Left ventricle myocardium inferior (tissue), 1 donor: ENCODE results near the gene ARHGAP5. TPM values are rescaled to one million over a fixed set of nuclear protein-coding genes. Genes with fewer than 3 reads are reported as not detected.

Source experiments
- DNase-seq: peaks from one replicate; pipeline ENCODE4 v3.0.0-alpha.2; 2020
- H3K27ac ChIP-seq: fragments of 200-600 bp; replicated peaks from 2 replicates; pipeline ENCODE4 v1.8.0; 2021
- H3K27me3 ChIP-seq: fragments of 200-600 bp; 2 replicates; pipeline ENCODE4 v1.8.0; 2021; ENCODE audit warnings: low read depth
- H3K36me3 ChIP-seq: fragments of 200-600 bp; 2 replicates; pipeline ENCODE4 v1.8.0; 2021
- H3K4me1 ChIP-seq: fragments of 200-600 bp; 2 replicates; pipeline ENCODE4 v1.8.0; 2021
- H3K4me3 ChIP-seq: fragments of 200-600 bp; 2 replicates; pipeline ENCODE4 v1.8.0; 2021; ENCODE audit warnings: mild to moderate bottlenecking, moderate library complexity
- H3K9me3 ChIP-seq: fragments of 200-600 bp; replicated peaks from 2 replicates; pipeline ENCODE4 v1.8.0; 2021
- CTCF ChIP-seq: fragments of 200-600 bp; IDR thresholded peaks from 2 replicates; pipeline ENCODE4 v1.8.0; 2021; ENCODE audit warnings: antibody characterized with exemption, mild to moderate bottlenecking, borderline replicate concordance
- intact Hi-C: fragments of 100-400 bp; cut with micrococcal nuclease; formaldehyde crosslinking; loops from one replicate; pipeline ENCODE4 v1.11.0; 2022
- total RNA-seq: library from RNA; stranded (reverse); fragmentation: NEBNext Ultra II Directional; extraction: Animal tissue kit (Norgen Biotek cat#: 25700); gene quantifications from one replicate; pipeline ENCODE4 v1.2.1, GENCODE V29; 2021
- donor health status: DM: no; HTN: yes; CAD: no; lungs with severe emphysema.

ARHGAP5 gene
- total RNA-seq, 1 donor from 2014 or later = 238 TPM

- intact Hi-C loops = no loop called here
- Histone ChIP-seq H3K9me3 (no peaks in the 10 kb centered on the region), H3K4me3 (no peak overlapping the region), H3K36me3 (no peaks in the 10 kb centered on the region), H3K27ac (no peak overlapping the region), H3K27me3 (no peaks in the 10 kb centered on the region), H3K4me1 (peaks cover 13% of the 10 kb centered on the region)
- DNase-seq = no peak
- no peak for TF ChIP-seq CTCF
These were observed 26.2 kb upstream of the ARHGAP5 start for GRCh38 chr14:32050878-32051277.

DNA sequence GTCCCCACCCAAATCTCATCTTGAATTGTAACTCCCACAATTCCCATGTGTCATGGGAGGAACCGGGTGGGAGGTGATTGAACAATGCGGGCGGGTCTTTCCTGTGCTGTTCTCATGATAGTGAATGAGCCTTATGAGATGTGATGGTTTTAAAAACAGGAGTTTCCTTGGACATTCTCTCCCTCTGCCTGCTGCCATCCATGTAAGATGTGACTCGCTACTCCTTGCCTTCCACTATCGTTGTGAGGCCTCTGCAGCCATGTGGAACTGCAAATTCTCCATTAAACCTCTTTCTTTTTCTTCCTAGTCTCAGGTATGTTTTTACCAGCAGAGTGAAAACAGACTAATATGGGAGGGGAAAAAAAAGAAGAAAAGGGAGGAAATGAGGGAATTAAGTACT lies 22.6 kb upstream of the ARHGAP5 start:
- H3K4me1 ChIP-seq = peaks cover 13% of the 10 kb centered on the region
- no peak overlapping the region for H3K27ac ChIP-seq
- DNase-seq = no peak
- no peaks in the 10 kb centered on the region for H3K36me3 ChIP-seq
- no peaks in the 10 kb centered on the region for H3K9me3 ChIP-seq
- H3K27me3 ChIP-seq = no peaks in the 10 kb centered on the region
- H3K4me3 ChIP-seq = no peak overlapping the region
- intact Hi-C loops = no loop called here
- TF ChIP-seq CTCF = no peak

DNA sequence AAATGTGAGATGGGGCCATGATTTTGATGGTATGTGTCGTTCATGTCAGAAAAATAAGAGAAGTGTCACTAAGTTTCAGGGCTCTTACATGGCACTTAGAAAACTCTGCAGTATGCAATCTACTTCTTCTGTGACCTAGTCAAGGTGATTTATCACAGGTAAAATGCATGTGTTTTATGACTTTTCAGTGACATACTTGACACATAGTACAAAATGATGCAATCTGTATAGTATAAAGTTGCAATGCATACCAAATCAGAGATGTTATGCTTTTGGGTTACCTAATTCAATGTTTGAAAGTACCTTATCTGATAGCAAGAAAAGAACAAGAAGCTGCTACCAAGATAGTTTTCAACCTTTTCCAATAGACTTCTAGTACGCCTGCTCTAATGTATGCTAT lies 21.9 kb upstream of the ARHGAP5 start:
- no peak for DNase-seq
- H3K4me3 ChIP-seq = no peak overlapping the region
- no peaks in the 10 kb centered on the region for H3K27me3 ChIP-seq
- H3K36me3 ChIP-seq = no peaks in the 10 kb centered on the region
- no peaks in the 10 kb centered on the region for H3K9me3 ChIP-seq
- no peak overlapping the region for H3K27ac ChIP-seq
- intact Hi-C loops = no loop called here
- peaks cover 12% of the 10 kb centered on the region for H3K4me1 ChIP-seq
- no peak for TF ChIP-seq CTCF

GRCh38 chr14:32059702-32060101 lies 17.4 kb upstream of the ARHGAP5 start:
- Histone ChIP-seq H3K4me1 (no peaks in the 10 kb centered on the region), H3K27me3 (no peaks in the 10 kb centered on the region), H3K36me3 (no peaks in the 10 kb centered on the region), H3K4me3 (no peak overlapping the region), H3K9me3 (no peaks in the 10 kb centered on the region), H3K27ac (no peak overlapping the region)
- intact Hi-C loops = no loop called here
- no peak for TF ChIP-seq CTCF
- no peak for DNase-seq

GRCh38 chr14:32064931-32065330 lies 12.2 kb upstream of the ARHGAP5 start:
- TF ChIP-seq CTCF = no peak
- no peaks in the 10 kb centered on the region for H3K9me3 ChIP-seq
- no peaks in the 10 kb centered on the region for H3K36me3 ChIP-seq
- no peak for DNase-seq
- intact Hi-C loops = no loop called here
- no peak overlapping the region for H3K4me3 ChIP-seq
- no peaks in the 10 kb centered on the region for H3K27me3 ChIP-seq
- no peak overlapping the region for H3K27ac ChIP-seq
- no peaks in the 10 kb centered on the region for H3K4me1 ChIP-seq

DNA sequence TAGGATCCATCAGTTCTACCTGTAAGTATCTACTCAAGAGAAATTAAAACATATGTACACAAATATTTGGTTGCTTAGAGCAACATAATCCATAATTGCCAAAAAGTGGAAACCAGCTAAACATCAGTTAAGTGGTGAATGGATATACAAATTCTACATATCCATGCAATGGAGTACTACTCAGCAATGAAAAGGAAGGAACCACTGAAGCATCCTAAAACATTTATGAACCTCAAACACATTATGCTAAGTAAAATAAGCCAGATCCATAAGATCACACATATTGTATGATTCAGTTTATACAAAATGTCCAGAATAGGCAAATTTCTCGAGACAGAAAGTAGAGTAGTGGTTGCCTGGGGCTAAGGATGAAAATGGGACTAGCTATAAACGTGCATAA lies 8.4 kb upstream of the ARHGAP5 start:
- Histone ChIP-seq H3K4me3 (no peak overlapping the region), H3K27me3 (no peaks in the 10 kb centered on the region), H3K27ac (no peak overlapping the region), H3K4me1 (peaks cover 6% of the 10 kb centered on the region), H3K9me3 (no peaks in the 10 kb centered on the region), H3K36me3 (no peaks in the 10 kb centered on the region)
- no peak for TF ChIP-seq CTCF
- DNase-seq = no peak
- intact Hi-C loops = no loop called here
